Lower leg skin (tissue), 4 donors: ENCODE results near the gene GSTM2. TPM values are rescaled to one million over a fixed set of nuclear protein-coding genes. Genes with fewer than 3 reads are reported as not detected.
A peak's percentile ranks its signal among the peaks of the same experiment; 100 is the strongest.

Experiments
- DNase-seq, 2 donors: peaks; one replicate each; pipeline ENCODE4 v3.0.0-alpha.2; 2019; ENCODE audit warnings: low spot score in 2 of 2
- H3K4me3 ChIP-seq: fragments of 200-600 bp; sonication (generic); 2 replicates; pipeline ENCODE4 v1.5.1; 2017; ENCODE audit warnings: mild to moderate bottlenecking, low read depth; ENCODE audit not compliant: poor library complexity, severe bottlenecking
- POLR2A ChIP-seq, 2 donors: fragments of 450-650 bp; IDR thresholded peaks; one replicate each; pipeline ENCODE4 v1.6.1; 2016 to 2017; ENCODE audit warnings: antibody characterized with exemption in 2 of 2, mild to moderate bottlenecking in 1 of 2, moderate library complexity in 1 of 2
- WGBS, 2 donors: methylation state at CpG; one replicate each; pipeline ENCODE4 v1.1.5; 2018; 5-methylcytosine and 5-hydroxymethylcytosine counted together
- intact Hi-C: fragments of 100-400 bp; cut with DNase I; formaldehyde crosslinking; loops from one replicate; pipeline ENCODE4 v1.15.0; 2023; ENCODE audit warnings: low total_unique reads
- total RNA-seq, 4 donors: library from RNA; depleted of rRNA; stranded (reverse); fragments of >200 nt; gene quantifications; one replicate each; pipeline ENCODE4 v1.1.0, GENCODE V29; 2016
- TF ChIP-seq, protein P1 (sequence below), 3 donors: fragments of 450-650 bp; IDR thresholded peaks; one replicate each; pipeline ENCODE4 v1.5.1; 2016; ENCODE audit warnings: antibody characterized with exemption in 3 of 3, mild to moderate bottlenecking in 3 of 3, moderate library complexity in 2 of 3

GSTM2 gene
- total RNA-seq, 4 donors from 2014 or later, result 48.1 to 183 (median 57.2) TPM

DNA sequence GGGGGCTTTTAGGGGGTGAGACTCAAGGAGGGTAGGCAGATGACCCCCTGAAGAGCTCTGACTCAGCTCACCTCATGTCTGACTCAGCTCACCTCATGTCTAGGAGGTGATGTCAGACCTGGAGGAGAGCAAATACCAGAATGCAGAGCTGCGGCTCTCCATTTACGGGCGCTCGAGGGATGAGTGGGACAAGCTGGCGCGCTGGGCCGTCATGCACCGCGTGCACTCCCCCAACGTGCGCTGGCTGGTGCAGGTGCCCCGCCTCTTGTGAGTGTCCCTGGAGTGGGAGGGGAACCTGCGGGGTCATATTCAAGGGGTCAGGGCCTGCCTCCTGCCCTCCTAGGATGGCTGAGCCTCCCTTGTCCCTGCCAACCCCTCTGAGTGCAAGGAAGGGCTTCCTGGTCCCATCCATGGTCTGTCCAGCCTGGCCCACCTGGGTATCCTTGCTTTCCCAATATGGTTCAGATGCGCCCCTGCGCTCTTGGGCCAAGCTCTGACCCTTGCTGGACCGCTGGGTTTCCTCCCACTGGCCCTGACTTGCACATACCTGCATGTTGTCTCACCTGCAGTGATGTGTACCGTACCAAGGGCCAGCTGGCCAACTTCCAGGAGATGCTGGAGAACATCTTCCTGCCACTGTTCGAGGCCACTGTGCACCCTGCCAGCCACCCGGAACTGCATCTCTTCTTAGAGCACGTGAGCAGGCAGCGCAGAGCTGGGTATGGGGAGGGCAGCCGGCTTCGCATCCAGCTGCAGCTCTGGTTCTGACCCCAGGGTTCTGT, 39.1 kb upstream of the GSTM2 start:
- H3K4me3 ChIP-seq, result no peak overlapping the region
- intact Hi-C loops, result loop anchor here (10.0 kb wide), 1 partner anchor 84 kb away; the partner anchor contains the start of gene GNAI3
- TF ChIP-seq POLR2A (IDR thresholded peaks at IDR 0.05), result no peak
- TF ChIP-seq, protein P1, sequence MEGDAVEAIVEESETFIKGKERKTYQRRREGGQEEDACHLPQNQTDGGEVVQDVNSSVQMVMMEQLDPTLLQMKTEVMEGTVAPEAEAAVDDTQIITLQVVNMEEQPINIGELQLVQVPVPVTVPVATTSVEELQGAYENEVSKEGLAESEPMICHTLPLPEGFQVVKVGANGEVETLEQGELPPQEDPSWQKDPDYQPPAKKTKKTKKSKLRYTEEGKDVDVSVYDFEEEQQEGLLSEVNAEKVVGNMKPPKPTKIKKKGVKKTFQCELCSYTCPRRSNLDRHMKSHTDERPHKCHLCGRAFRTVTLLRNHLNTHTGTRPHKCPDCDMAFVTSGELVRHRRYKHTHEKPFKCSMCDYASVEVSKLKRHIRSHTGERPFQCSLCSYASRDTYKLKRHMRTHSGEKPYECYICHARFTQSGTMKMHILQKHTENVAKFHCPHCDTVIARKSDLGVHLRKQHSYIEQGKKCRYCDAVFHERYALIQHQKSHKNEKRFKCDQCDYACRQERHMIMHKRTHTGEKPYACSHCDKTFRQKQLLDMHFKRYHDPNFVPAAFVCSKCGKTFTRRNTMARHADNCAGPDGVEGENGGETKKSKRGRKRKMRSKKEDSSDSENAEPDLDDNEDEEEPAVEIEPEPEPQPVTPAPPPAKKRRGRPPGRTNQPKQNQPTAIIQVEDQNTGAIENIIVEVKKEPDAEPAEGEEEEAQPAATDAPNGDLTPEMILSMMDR (IDR thresholded peaks at IDR 0.05), result no peak
- DNase-seq, result peak; percentile 14 to 84
- WGBS, 2 donors, result 79 to 86% methylated on average over 23 of the region's 23 CpGs

DNA sequence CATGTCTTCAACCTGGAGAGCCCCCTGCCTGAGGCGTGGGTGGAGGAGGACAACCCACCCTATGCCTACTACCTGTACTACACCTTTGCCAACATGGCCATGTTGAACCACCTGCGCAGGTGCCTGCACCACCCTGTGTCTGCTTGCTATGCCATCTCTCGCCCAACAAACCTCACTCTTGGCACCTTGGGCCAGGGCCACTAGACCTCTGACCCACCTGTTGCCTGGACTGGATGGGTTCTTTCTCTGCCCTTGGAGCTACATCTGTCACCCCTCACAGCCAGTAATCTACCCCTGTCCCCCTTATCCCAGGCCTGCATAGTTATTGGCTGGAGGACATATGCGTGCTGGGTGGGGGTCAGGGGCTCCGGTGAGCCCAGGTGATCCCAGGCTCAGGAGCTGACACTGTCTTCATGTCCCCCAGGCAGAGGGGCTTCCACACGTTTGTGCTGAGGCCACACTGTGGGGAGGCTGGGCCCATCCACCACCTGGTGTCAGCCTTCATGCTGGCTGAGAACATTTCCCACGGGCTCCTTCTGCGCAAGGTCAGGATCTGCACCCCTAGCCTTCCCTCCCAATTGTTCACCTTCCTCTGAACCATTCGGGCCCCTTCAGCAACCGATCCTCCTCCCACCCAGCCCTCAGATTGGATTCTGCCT, 38.4 kb upstream of the GSTM2 start:
- DNase-seq, result peak; percentile 11 to 83
- no peak overlapping the region for H3K4me3 ChIP-seq
- 82 to 87% methylated on average over 9 to 10 of the region's 10 CpGs for WGBS, 2 donors
- intact Hi-C loops, result loop anchor here (10.0 kb wide), 2 partner anchors 85 to 355 kb away; partner anchors contain the start of genes AHCYL1 and GNAI3
- TF ChIP-seq, protein P1 (IDR thresholded peaks at IDR 0.05), result no peak
- TF ChIP-seq POLR2A (IDR thresholded peaks at IDR 0.05), result no peak

DNA sequence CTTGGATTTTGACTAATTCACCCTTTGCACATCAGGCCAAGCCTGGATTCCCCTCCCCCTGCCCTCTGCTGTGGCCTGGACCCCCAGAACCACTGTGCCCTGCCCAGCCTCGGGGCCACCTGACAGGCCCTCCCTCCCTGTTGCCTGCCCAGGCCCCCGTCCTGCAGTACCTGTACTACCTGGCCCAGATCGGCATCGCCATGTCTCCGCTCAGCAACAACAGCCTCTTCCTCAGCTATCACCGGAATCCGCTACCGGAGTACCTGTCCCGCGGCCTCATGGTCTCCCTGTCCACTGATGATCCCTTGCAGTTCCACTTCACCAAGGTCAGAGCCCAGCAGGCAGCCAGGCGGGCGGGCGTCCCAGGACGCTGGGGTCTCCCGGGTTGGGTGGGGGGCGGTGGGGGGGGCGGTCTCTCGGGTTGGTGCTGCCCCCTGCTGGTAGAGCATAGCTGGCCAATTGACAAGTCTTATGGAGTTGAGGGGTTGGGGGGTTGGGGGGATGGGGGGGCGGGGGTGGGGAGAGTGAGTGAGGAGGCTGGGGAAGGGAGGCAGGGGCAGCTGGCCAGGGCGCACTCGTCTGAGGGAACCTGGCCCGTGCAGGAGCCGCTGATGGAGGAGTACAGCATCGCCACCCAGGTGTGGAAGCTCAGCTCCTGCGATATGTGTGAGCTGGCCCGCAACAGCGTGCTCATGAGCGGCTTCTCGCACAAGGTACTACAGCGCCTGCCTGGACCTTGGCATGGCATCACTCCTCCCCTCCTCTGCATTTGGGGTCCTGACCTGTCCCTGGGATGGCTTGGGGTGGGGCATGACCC, 37.6 kb upstream of the GSTM2 start:
- TF ChIP-seq POLR2A (IDR thresholded peaks at IDR 0.05), result no peak
- TF ChIP-seq, protein P1 (IDR thresholded peaks at IDR 0.05), result no peak

DNA sequence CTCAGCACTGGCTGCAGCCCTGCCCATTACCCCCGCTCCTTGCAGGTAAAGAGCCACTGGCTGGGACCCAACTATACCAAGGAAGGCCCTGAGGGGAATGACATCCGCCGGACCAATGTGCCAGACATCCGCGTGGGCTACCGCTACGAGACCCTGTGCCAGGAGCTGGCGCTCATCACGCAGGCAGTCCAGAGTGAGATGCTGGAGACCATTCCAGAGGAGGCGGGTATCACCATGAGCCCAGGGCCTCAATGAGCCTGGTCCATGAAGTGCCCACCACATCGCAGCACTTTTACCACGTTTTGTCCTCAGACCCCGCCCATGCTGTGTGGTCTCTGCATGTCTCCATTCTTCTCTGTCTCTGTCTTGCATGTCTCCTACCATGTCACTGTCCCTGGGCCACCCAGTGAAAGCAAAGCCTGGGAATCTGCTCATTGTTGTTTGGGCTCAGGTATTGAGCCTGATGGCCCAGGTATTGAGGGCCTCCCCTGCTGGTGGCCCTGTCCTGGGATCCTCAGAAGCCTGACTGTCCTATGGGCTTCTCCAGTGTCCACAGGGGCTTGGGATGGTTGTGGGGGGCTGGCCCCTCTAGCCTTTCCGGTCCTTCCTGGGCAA, 36.9 kb upstream of the GSTM2 start:
- no peak overlapping the region for H3K4me3 ChIP-seq
- intact Hi-C loops, result loop anchor here (10.0 kb wide), 1 partner anchor 354 kb away; the partner anchor contains the start of gene AHCYL1
- no peak for TF ChIP-seq POLR2A (IDR thresholded peaks at IDR 0.05)
- TF ChIP-seq, protein P1 (IDR thresholded peaks at IDR 0.05), result no peak
- WGBS, 2 donors, result 82 to 89% methylated on average over 14 of the region's 14 CpGs
- DNase-seq, result peak; percentile 9 to 76

More for the DNA sequence above, 37.6 kb upstream of the GSTM2 start:
- 80 to 94% methylated on average over 22 to 29 of the region's 30 CpGs for WGBS, 2 donors
- H3K4me3 ChIP-seq, result no peak overlapping the region
- intact Hi-C loops, result loop anchor here (10.0 kb wide), 1 partner anchor 355 kb away; the partner anchor contains the start of gene AHCYL1
- DNase-seq, result peak; percentile 13 to 80
